ENCODE measurements around the gene SFXN3.

SFXN3 gene

GRCh38 chr10:101069441-101069840 is 38.4 kb downstream of the SFXN3 start:
- Histone ChIP-seq H3K4me1 (ENCODE audit: insufficient read depth, low read length, severe bottlenecking) (peaks cover 13% of the 10 kb centered on the region), H2AFZ (ENCODE audit: low read length) (no peak overlapping the region), H3K4me3 (ENCODE audit: low read depth, low read length, poor library complexity, severe bottlenecking) (no peak overlapping the region), H3K9ac (ENCODE audit: low read length) (no peak overlapping the region), H3K9me3 (ENCODE audit: low read length) (no peaks in the 10 kb centered on the region), H3K9me2 (ENCODE audit: low read depth, low read length) (no peaks in the 10 kb centered on the region), H3K4me2 (ENCODE audit: low read length) (no peak overlapping the region), H3K36me3 (ENCODE audit: insufficient read depth, low read length) (no peaks in the 10 kb centered on the region), H3K27ac (ENCODE audit: low read depth, low read length, poor library complexity, severe bottlenecking) (no peak overlapping the region), H3K27me3 (ENCODE audit: insufficient read depth, low read length) (no peaks in the 10 kb centered on the region), H3F3A (ENCODE audit: insufficient read depth, low read length) (no peaks in the 10 kb centered on the region), H4K20me1 (ENCODE audit: insufficient read depth, low read length) (no peaks in the 10 kb centered on the region), H3K79me2 (ENCODE audit: insufficient read depth, low read length) (no peaks in the 10 kb centered on the region)
- TF ChIP-seq CTCF (IDR thresholded peaks at IDR 0.05; ENCODE audit: low read length) (no peak), EZH2 (IDR thresholded peaks at IDR 0.05; ENCODE audit: borderline replicate concordance, low read length) (no peak)

GRCh38 chr10:101070098-101070497 is 39.1 kb downstream of the SFXN3 start:
- Histone ChIP-seq H4K20me1 (ENCODE audit: insufficient read depth, low read length) (no peaks in the 10 kb centered on the region), H3K9ac (ENCODE audit: low read length) (no peak overlapping the region), H3K36me3 (ENCODE audit: insufficient read depth, low read length) (no peaks in the 10 kb centered on the region), H3K4me2 (ENCODE audit: low read length) (no peak overlapping the region), H2AFZ (ENCODE audit: low read length) (no peak overlapping the region), H3K79me2 (ENCODE audit: insufficient read depth, low read length) (no peaks in the 10 kb centered on the region), H3K9me3 (ENCODE audit: low read length) (no peaks in the 10 kb centered on the region), H3K9me2 (ENCODE audit: low read depth, low read length) (no peaks in the 10 kb centered on the region), H3K4me1 (ENCODE audit: insufficient read depth, low read length, severe bottlenecking) (peaks cover 13% of the 10 kb centered on the region), H3K4me3 (ENCODE audit: low read depth, low read length, poor library complexity, severe bottlenecking) (no peak overlapping the region), H3F3A (ENCODE audit: insufficient read depth, low read length) (no peaks in the 10 kb centered on the region), H3K27ac (ENCODE audit: low read depth, low read length, poor library complexity, severe bottlenecking) (no peak overlapping the region), H3K27me3 (ENCODE audit: insufficient read depth, low read length) (no peaks in the 10 kb centered on the region)
- TF ChIP-seq EZH2 (IDR thresholded peaks at IDR 0.05; ENCODE audit: borderline replicate concordance, low read length) (no peak), CTCF (IDR thresholded peaks at IDR 0.05; ENCODE audit: low read length) (no peak)

GRCh38 chr10:101071267-101071884 is 40.3 kb downstream of the SFXN3 start:
- no peaks in the 10 kb centered on the region for H3K9me3 ChIP-seq (ENCODE audit: low read length)
- H3K9ac ChIP-seq (ENCODE audit: low read length) = no peak overlapping the region
- no peak overlapping the region for H2AFZ ChIP-seq (ENCODE audit: low read length)
- H3K27ac ChIP-seq (ENCODE audit: low read depth, low read length, poor library complexity, severe bottlenecking) = no peak overlapping the region
- TF ChIP-seq EZH2 (IDR thresholded peaks at IDR 0.05; ENCODE audit: borderline replicate concordance, low read length) (no peak), CTCF (IDR thresholded peaks at IDR 0.05; ENCODE audit: low read length) (no peak)
- H3K4me2 ChIP-seq (ENCODE audit: low read length) = no peak overlapping the region
- H3K27me3 ChIP-seq (ENCODE audit: insufficient read depth, low read length) = no peaks in the 10 kb centered on the region
- peaks cover 11% of the 10 kb centered on the region for H3K4me1 ChIP-seq (ENCODE audit: insufficient read depth, low read length, severe bottlenecking)
- H3F3A ChIP-seq (ENCODE audit: insufficient read depth, low read length) = no peaks in the 10 kb centered on the region
- H4K20me1 ChIP-seq (ENCODE audit: insufficient read depth, low read length) = no peaks in the 10 kb centered on the region
- H3K4me3 ChIP-seq (ENCODE audit: low read depth, low read length, poor library complexity, severe bottlenecking) = no peak overlapping the region
- H3K9me2 ChIP-seq (ENCODE audit: low read depth, low read length) = no peaks in the 10 kb centered on the region
- no peaks in the 10 kb centered on the region for H3K79me2 ChIP-seq (ENCODE audit: insufficient read depth, low read length)
- H3K36me3 ChIP-seq (ENCODE audit: insufficient read depth, low read length) = no peaks in the 10 kb centered on the region

Measured in OCI-LY1 (cell line).